ENCODE results near the gene GRIA4. TPM values are rescaled to one million over a fixed set of nuclear protein-coding genes. Genes with fewer than 3 reads are reported as not detected.

Gene GRIA4
- polyA plus RNA-seq, 1 donor from 2014 or later, result 6.3 TPM

DNA sequence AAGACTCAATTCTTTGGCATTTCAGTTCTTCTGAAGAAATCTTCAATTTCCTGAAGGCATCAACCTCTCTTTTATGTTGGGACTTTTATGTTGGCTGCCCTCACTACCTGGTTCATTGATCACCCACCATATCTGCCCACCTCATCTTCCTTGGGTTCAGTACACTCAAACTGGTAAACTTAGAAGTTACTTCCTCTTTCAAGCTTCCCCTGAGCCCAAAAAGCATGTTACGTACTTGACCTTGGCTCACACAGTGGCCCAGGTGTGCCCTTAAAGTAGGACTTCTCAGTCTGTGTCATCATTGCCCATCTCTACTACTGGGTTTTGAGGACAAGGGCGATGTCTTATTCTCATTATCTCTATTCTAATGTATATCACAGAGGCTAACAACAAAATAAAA, 86.1 kb downstream of the GRIA4 start:
- Histone ChIP-seq H3K9me2 (ENCODE audit: insufficient read depth, low read length) (no peaks in the 10 kb centered on the region), H3K4me3 (ENCODE audit: low read length) (no peak overlapping the region), H3K4me2 (ENCODE audit: low read length) (no peak overlapping the region), H3K9ac (ENCODE audit: low read length) (no peak overlapping the region), H3K36me3 (ENCODE audit: insufficient read depth, low read length) (no peaks in the 10 kb centered on the region), H3F3A (ENCODE audit: insufficient read depth, low read length, poor library complexity, severe bottlenecking) (no peaks in the 10 kb centered on the region), H2AFZ (ENCODE audit: low read depth, low read length) (no peak overlapping the region), H3K79me2 (replicated peaks; ENCODE audit: insufficient read depth, low read length) (no peaks in the 10 kb centered on the region), H3K9me3 (ENCODE audit: low read length) (no peaks in the 10 kb centered on the region), H4K20me1 (ENCODE audit: insufficient read depth) (no peaks in the 10 kb centered on the region), H3K27ac (ENCODE audit: low read length) (no peak overlapping the region), H3K27me3 (ENCODE audit: insufficient read depth, low read depth, low read length) (no peaks in the 10 kb centered on the region)
- TF ChIP-seq MXI1 (conservative IDR thresholded peaks at IDR 0.05; ENCODE audit: poor library complexity, severe bottlenecking), result no peak
- no peak for TF ChIP-seq RAD21 (conservative IDR thresholded peaks at IDR 0.05)
- no peak for TF ChIP-seq EP300 (conservative IDR thresholded peaks at IDR 0.05; ENCODE audit: poor library complexity, severe bottlenecking)
- no peak for TF ChIP-seq TAF1 (IDR thresholded peaks at IDR 0.05; ENCODE audit: low read depth)
- no peak for TF ChIP-seq POLR2AphosphoS5 (IDR thresholded peaks at IDR 0.05)
- TF ChIP-seq, protein P1, sequence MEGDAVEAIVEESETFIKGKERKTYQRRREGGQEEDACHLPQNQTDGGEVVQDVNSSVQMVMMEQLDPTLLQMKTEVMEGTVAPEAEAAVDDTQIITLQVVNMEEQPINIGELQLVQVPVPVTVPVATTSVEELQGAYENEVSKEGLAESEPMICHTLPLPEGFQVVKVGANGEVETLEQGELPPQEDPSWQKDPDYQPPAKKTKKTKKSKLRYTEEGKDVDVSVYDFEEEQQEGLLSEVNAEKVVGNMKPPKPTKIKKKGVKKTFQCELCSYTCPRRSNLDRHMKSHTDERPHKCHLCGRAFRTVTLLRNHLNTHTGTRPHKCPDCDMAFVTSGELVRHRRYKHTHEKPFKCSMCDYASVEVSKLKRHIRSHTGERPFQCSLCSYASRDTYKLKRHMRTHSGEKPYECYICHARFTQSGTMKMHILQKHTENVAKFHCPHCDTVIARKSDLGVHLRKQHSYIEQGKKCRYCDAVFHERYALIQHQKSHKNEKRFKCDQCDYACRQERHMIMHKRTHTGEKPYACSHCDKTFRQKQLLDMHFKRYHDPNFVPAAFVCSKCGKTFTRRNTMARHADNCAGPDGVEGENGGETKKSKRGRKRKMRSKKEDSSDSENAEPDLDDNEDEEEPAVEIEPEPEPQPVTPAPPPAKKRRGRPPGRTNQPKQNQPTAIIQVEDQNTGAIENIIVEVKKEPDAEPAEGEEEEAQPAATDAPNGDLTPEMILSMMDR (IDR thresholded peaks at IDR 0.05; ENCODE audit: poor library complexity, severe bottlenecking), result no peak
- TF ChIP-seq SMC3 (conservative IDR thresholded peaks at IDR 0.05; ENCODE audit: poor library complexity), result no peak
- no peak for TF ChIP-seq EZH2 (IDR thresholded peaks at IDR 0.05; ENCODE audit: borderline replicate concordance, insufficient read depth, low read length, poor library complexity, severe bottlenecking)
- TF ChIP-seq, protein P2, sequence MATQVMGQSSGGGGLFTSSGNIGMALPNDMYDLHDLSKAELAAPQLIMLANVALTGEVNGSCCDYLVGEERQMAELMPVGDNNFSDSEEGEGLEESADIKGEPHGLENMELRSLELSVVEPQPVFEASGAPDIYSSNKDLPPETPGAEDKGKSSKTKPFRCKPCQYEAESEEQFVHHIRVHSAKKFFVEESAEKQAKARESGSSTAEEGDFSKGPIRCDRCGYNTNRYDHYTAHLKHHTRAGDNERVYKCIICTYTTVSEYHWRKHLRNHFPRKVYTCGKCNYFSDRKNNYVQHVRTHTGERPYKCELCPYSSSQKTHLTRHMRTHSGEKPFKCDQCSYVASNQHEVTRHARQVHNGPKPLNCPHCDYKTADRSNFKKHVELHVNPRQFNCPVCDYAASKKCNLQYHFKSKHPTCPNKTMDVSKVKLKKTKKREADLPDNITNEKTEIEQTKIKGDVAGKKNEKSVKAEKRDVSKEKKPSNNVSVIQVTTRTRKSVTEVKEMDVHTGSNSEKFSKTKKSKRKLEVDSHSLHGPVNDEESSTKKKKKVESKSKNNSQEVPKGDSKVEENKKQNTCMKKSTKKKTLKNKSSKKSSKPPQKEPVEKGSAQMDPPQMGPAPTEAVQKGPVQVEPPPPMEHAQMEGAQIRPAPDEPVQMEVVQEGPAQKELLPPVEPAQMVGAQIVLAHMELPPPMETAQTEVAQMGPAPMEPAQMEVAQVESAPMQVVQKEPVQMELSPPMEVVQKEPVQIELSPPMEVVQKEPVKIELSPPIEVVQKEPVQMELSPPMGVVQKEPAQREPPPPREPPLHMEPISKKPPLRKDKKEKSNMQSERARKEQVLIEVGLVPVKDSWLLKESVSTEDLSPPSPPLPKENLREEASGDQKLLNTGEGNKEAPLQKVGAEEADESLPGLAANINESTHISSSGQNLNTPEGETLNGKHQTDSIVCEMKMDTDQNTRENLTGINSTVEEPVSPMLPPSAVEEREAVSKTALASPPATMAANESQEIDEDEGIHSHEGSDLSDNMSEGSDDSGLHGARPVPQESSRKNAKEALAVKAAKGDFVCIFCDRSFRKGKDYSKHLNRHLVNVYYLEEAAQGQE (IDR thresholded peaks at IDR 0.05; ENCODE audit: borderline replicate concordance), result no peak

DNA sequence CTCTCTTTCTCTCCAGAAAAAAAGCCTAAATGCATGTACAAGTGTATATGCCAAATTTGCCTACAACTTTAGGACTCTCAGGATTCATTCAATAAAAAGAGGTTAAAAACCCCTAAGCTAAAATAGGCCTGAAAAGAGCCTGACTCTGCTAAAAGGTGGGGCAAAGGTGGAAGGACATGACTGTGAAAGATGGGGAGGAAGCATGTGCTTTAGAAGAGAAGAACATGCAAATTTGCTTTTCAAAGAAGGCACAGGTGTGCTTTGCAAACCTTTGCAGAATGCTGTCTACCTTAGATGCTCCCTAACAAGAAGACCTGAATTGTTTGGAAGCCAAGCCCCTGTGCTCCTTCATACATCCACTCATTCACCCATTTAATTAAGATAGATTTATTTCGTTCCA, 87.4 kb downstream of the GRIA4 start:
- Histone ChIP-seq H3K36me3 (ENCODE audit: insufficient read depth, low read length) (no peaks in the 10 kb centered on the region), H3K9ac (ENCODE audit: low read length) (no peak overlapping the region), H4K20me1 (ENCODE audit: insufficient read depth) (no peaks in the 10 kb centered on the region), H3K4me3 (ENCODE audit: low read length) (no peak overlapping the region), H3K9me3 (ENCODE audit: low read length) (no peaks in the 10 kb centered on the region), H3K27me3 (ENCODE audit: insufficient read depth, low read depth, low read length) (no peaks in the 10 kb centered on the region), H3K9me2 (ENCODE audit: insufficient read depth, low read length) (no peaks in the 10 kb centered on the region), H3K4me2 (ENCODE audit: low read length) (no peak overlapping the region), H3F3A (ENCODE audit: insufficient read depth, low read length, poor library complexity, severe bottlenecking) (no peaks in the 10 kb centered on the region), H3K79me2 (replicated peaks; ENCODE audit: insufficient read depth, low read length) (no peaks in the 10 kb centered on the region), H3K27ac (ENCODE audit: low read length) (no peak overlapping the region), H2AFZ (ENCODE audit: low read depth, low read length) (no peak overlapping the region)
- TF ChIP-seq SMC3 (conservative IDR thresholded peaks at IDR 0.05; ENCODE audit: poor library complexity) (no peak), RAD21 (conservative IDR thresholded peaks at IDR 0.05) (no peak), EZH2 (IDR thresholded peaks at IDR 0.05; ENCODE audit: borderline replicate concordance, insufficient read depth, low read length, poor library complexity, severe bottlenecking) (no peak), EP300 (conservative IDR thresholded peaks at IDR 0.05; ENCODE audit: poor library complexity, severe bottlenecking) (no peak), MXI1 (conservative IDR thresholded peaks at IDR 0.05; ENCODE audit: poor library complexity, severe bottlenecking) (no peak), POLR2AphosphoS5 (IDR thresholded peaks at IDR 0.05) (no peak), TAF1 (IDR thresholded peaks at IDR 0.05; ENCODE audit: low read depth) (no peak)
- TF ChIP-seq, protein P2 (IDR thresholded peaks at IDR 0.05; ENCODE audit: borderline replicate concordance), result no peak
- TF ChIP-seq, protein P1 (IDR thresholded peaks at IDR 0.05; ENCODE audit: poor library complexity, severe bottlenecking), result no peak

All from neural cell (in vitro differentiated cells).